Chondrocyte (in vitro differentiated cells): ENCODE results near the gene ATOSA. TPM values are rescaled to one million over a fixed set of nuclear protein-coding genes. Genes with fewer than 3 reads are reported as not detected.

Experiments used
- DNase-seq: peaks from one replicate; pipeline ENCODE4 v3.0.0; 2021; ENCODE audit warnings: mixed read lengths, low spot score
- H3K27ac Mint-ChIP-seq: one replicate; pipeline ENCODE4 v1.8.0; 2021; ENCODE audit warnings: mild to moderate bottlenecking, moderate library complexity, mixed read lengths; ENCODE audit not compliant: unreplicated experiment
- H3K27me3 Mint-ChIP-seq: 2 replicates; pipeline ENCODE4 v1.8.0; 2021; ENCODE audit warnings: low read depth, mixed read lengths
- H3K36me3 Mint-ChIP-seq: 2 replicates; pipeline ENCODE4 v1.8.0; 2021; ENCODE audit warnings: low read depth, mixed read lengths
- H3K4me1 Mint-ChIP-seq: 2 replicates; pipeline ENCODE4 v1.8.0; 2021; ENCODE audit warnings: low read depth, mild to moderate bottlenecking, mixed read lengths
- H3K4me3 Mint-ChIP-seq: one replicate; pipeline ENCODE4 v1.8.0; 2021; ENCODE audit warnings: mild to moderate bottlenecking, moderate library complexity, mixed read lengths; ENCODE audit not compliant: unreplicated experiment
- H3K9me3 Mint-ChIP-seq: 2 replicates; pipeline ENCODE4 v1.8.0; 2021; ENCODE audit warnings: low read depth, mixed read lengths
- CTCF ChIP-seq: fragments of 200-600 bp; sonication (generic); IDR thresholded peaks from 2 replicates; pipeline ENCODE4 v1.5.0; 2021; ENCODE audit warnings: antibody characterized with exemption, mild to moderate bottlenecking, moderate library complexity
- total RNA-seq: library from RNA; stranded (reverse); gene quantifications from 3 replicates; pipeline ENCODE4 v1.2.1, GENCODE V29; 2021

Gene ATOSA
- total RNA-seq, 1 donor from 2014 or later = 21.9 TPM

- Mint-ChIP-seq H3K4me3 (no peak overlapping the region), H3K9me3 (no peaks in the 10 kb centered on the region), H3K27ac (no peak overlapping the region), H3K27me3 (peaks cover 4% of the 10 kb centered on the region), H3K4me1 (peaks cover 25% of the 10 kb centered on the region), H3K36me3 (peaks cover 3% of the 10 kb centered on the region)
- DNase-seq = no peak
- no peak for TF ChIP-seq CTCF
Measured at GRCh38 chr15:52680761-52681160, 1.6 kb upstream of the ATOSA start.

GRCh38 chr15:52680041-52680391, 828 bp upstream of the ATOSA start:
- H3K27me3 Mint-ChIP-seq = peaks cover 4% of the 10 kb centered on the region
- H3K36me3 Mint-ChIP-seq = peaks cover 6% of the 10 kb centered on the region
- peak overlapping the region; percentile 100 for H3K4me3 Mint-ChIP-seq
- H3K9me3 Mint-ChIP-seq = no peaks in the 10 kb centered on the region
- no peak for TF ChIP-seq CTCF
- peaks cover 28% of the 10 kb centered on the region for H3K4me1 Mint-ChIP-seq
- DNase-seq = no peak
- peak overlapping the region; percentile 80 for H3K27ac Mint-ChIP-seq

GRCh38 chr15:52678468-52679231, 538 bp downstream of the ATOSA start:
- Mint-ChIP-seq H3K4me3 (peak overlapping the region; percentile 100), H3K36me3 (peaks cover 6% of the 10 kb centered on the region), H3K9me3 (no peaks in the 10 kb centered on the region), H3K27ac (peak overlapping the region; percentile 98), H3K4me1 (peaks cover 28% of the 10 kb centered on the region), H3K27me3 (peaks cover 4% of the 10 kb centered on the region)
- DNase-seq = peak; percentile 93
- TF ChIP-seq CTCF = peak; percentile 45

GRCh38 chr15:52677593-52678467, 1.4 kb downstream of the ATOSA start:
- H3K9me3 Mint-ChIP-seq = no peaks in the 10 kb centered on the region
- peaks cover 6% of the 10 kb centered on the region for H3K36me3 Mint-ChIP-seq
- peak overlapping the region; percentile 100 for H3K4me3 Mint-ChIP-seq
- DNase-seq = no peak
- peaks cover 2% of the 10 kb centered on the region for H3K27me3 Mint-ChIP-seq
- TF ChIP-seq CTCF = peak; percentile 61
- peak overlapping the region; percentile 98 for H3K27ac Mint-ChIP-seq
- H3K4me1 Mint-ChIP-seq = peaks cover 28% of the 10 kb centered on the region

- Mint-ChIP-seq H3K27ac (no peak overlapping the region), H3K36me3 (peaks cover 11% of the 10 kb centered on the region), H3K27me3 (no peaks in the 10 kb centered on the region), H3K9me3 (no peaks in the 10 kb centered on the region), H3K4me3 (no peak overlapping the region), H3K4me1 (peaks cover 24% of the 10 kb centered on the region)
- no peak for TF ChIP-seq CTCF
- DNase-seq = no peak
Measured at GRCh38 chr15:52674831-52675230, 4.4 kb downstream of the ATOSA start.
